Mucosa of stomach (tissue), 1 donor: ENCODE results near the gene BLOC1S3.

Source experiments
- H3K27me3 ChIP-seq: one replicate; pipeline ENCODE4 v1.7.0; 2013; ENCODE audit warnings: mild to moderate bottlenecking, low read length; ENCODE audit not compliant: control insufficient read depth, insufficient read depth
- H3K36me3 ChIP-seq: one replicate; pipeline ENCODE4 v1.7.0; 2013; ENCODE audit warnings: low read length; ENCODE audit not compliant: control insufficient read depth, insufficient read depth
- H3K4me1 ChIP-seq: one replicate; pipeline ENCODE4 v1.7.0; 2013; ENCODE audit warnings: mild to moderate bottlenecking, low read length; ENCODE audit not compliant: control insufficient read depth, insufficient read depth
- H3K4me3 ChIP-seq: one replicate; pipeline ENCODE4 v1.7.0; 2013; ENCODE audit warnings: low read length
- H3K9ac ChIP-seq: one replicate; pipeline ENCODE4 v1.7.0; 2013; ENCODE audit warnings: mild to moderate bottlenecking, low read length, moderate library complexity
- H3K9me3 ChIP-seq: one replicate; pipeline ENCODE4 v1.7.0; 2013; ENCODE audit warnings: mild to moderate bottlenecking, low read length, moderate library complexity; ENCODE audit not compliant: control insufficient read depth
- donor health status: Pancreatic carcinoma.

Gene BLOC1S3

GRCh38 chr19:45140144-45140503 is 38.5 kb upstream of the BLOC1S3 start:
- Histone ChIP-seq H3K9me3 (no peaks in the 10 kb centered on the region), H3K9ac (no peak overlapping the region), H3K4me1 (peaks cover 5% of the 10 kb centered on the region), H3K36me3 (peaks cover 13% of the 10 kb centered on the region), H3K4me3 (no peak overlapping the region), H3K27me3 (no peaks in the 10 kb centered on the region)

- Histone ChIP-seq H3K27me3 (no peaks in the 10 kb centered on the region), H3K36me3 (peaks cover 13% of the 10 kb centered on the region), H3K9me3 (no peaks in the 10 kb centered on the region), H3K4me1 (peaks cover 5% of the 10 kb centered on the region), H3K4me3 (no peak overlapping the region), H3K9ac (no peak overlapping the region)
Measured at GRCh38 chr19:45140533-45140932, 38.1 kb upstream of the BLOC1S3 start.

GRCh38 chr19:45141203-45141900 is 37.2 kb upstream of the BLOC1S3 start:
- no peaks in the 10 kb centered on the region for H3K9me3 ChIP-seq
- H3K36me3 ChIP-seq, result peaks cover 13% of the 10 kb centered on the region
- no peak overlapping the region for H3K4me3 ChIP-seq
- H3K4me1 ChIP-seq, result peaks cover 5% of the 10 kb centered on the region
- no peak overlapping the region for H3K9ac ChIP-seq
- H3K27me3 ChIP-seq, result no peaks in the 10 kb centered on the region

GRCh38 chr19:45142016-45142725 is 36.4 kb upstream of the BLOC1S3 start:
- H3K9me3 ChIP-seq, result no peaks in the 10 kb centered on the region
- peaks cover 13% of the 10 kb centered on the region for H3K36me3 ChIP-seq
- no peaks in the 10 kb centered on the region for H3K27me3 ChIP-seq
- no peak overlapping the region for H3K4me3 ChIP-seq
- no peak overlapping the region for H3K9ac ChIP-seq
- H3K4me1 ChIP-seq, result peaks cover 5% of the 10 kb centered on the region

GRCh38 chr19:45142726-45143110 is 35.9 kb upstream of the BLOC1S3 start:
- H3K4me3 ChIP-seq, result no peak overlapping the region
- peaks cover 5% of the 10 kb centered on the region for H3K4me1 ChIP-seq
- H3K9ac ChIP-seq, result no peak overlapping the region
- peaks cover 13% of the 10 kb centered on the region for H3K36me3 ChIP-seq
- no peaks in the 10 kb centered on the region for H3K9me3 ChIP-seq
- H3K27me3 ChIP-seq, result no peaks in the 10 kb centered on the region

GRCh38 chr19:45144431-45145269 is 33.9 kb upstream of the BLOC1S3 start:
- Histone ChIP-seq H3K36me3 (peaks cover 13% of the 10 kb centered on the region), H3K4me3 (no peak overlapping the region)

GRCh38 chr19:45145270-45146189 is 33.1 kb upstream of the BLOC1S3 start:
- Histone ChIP-seq H3K36me3 (peaks cover 13% of the 10 kb centered on the region), H3K4me3 (no peak overlapping the region), H3K9ac (no peak overlapping the region), H3K4me1 (no peaks in the 10 kb centered on the region), H3K27me3 (no peaks in the 10 kb centered on the region), H3K9me3 (no peaks in the 10 kb centered on the region)

More at GRCh38 chr19:45144431-45145269, 33.9 kb upstream of the BLOC1S3 start:
- Histone ChIP-seq H3K9ac (no peak overlapping the region), H3K4me1 (no peaks in the 10 kb centered on the region), H3K9me3 (no peaks in the 10 kb centered on the region), H3K27me3 (no peaks in the 10 kb centered on the region)

- Histone ChIP-seq H3K9ac (no peak overlapping the region), H3K36me3 (peaks cover 13% of the 10 kb centered on the region), H3K9me3 (no peaks in the 10 kb centered on the region), H3K27me3 (peaks cover 5% of the 10 kb centered on the region), H3K4me1 (no peaks in the 10 kb centered on the region), H3K4me3 (no peak overlapping the region)
Measured at GRCh38 chr19:45146251-45146650, 32.3 kb upstream of the BLOC1S3 start.

- no peak overlapping the region for H3K4me3 ChIP-seq
- H3K27me3 ChIP-seq, result peaks cover 10% of the 10 kb centered on the region
- H3K9me3 ChIP-seq, result no peaks in the 10 kb centered on the region
- H3K36me3 ChIP-seq, result peaks cover 8% of the 10 kb centered on the region
- H3K4me1 ChIP-seq, result peaks cover 4% of the 10 kb centered on the region
- H3K9ac ChIP-seq, result no peak overlapping the region
Measured at GRCh38 chr19:45146741-45147205, 31.8 kb upstream of the BLOC1S3 start.

- Histone ChIP-seq H3K27me3 (peaks cover 23% of the 10 kb centered on the region), H3K9me3 (no peaks in the 10 kb centered on the region), H3K36me3 (no peaks in the 10 kb centered on the region), H3K9ac (no peak overlapping the region), H3K4me3 (no peak overlapping the region), H3K4me1 (peaks cover 16% of the 10 kb centered on the region)
Measured at GRCh38 chr19:45147835-45148676, 30.5 kb upstream of the BLOC1S3 start.

- Histone ChIP-seq H3K27me3 (peaks cover 34% of the 10 kb centered on the region), H3K4me1 (peaks cover 27% of the 10 kb centered on the region), H3K36me3 (no peaks in the 10 kb centered on the region), H3K9ac (no peak overlapping the region), H3K4me3 (no peak overlapping the region), H3K9me3 (no peaks in the 10 kb centered on the region)
Measured at GRCh38 chr19:45149129-45149528, 29.5 kb upstream of the BLOC1S3 start.
